Psoas muscle (tissue), 8 donors: ENCODE data around the gene ANGPTL1. TPM values are rescaled to one million over a fixed set of nuclear protein-coding genes. Genes with fewer than 3 reads are reported as not detected.

Experiments
- ATAC-seq, 4 donors: fragments of 200-7000 bp; cut with Tn5 transposase; one replicate each; pipeline ENCODE4 v1.9.1; 2020; ENCODE audit warnings: moderate library complexity in 3 of 4, mild to moderate bottlenecking in 2 of 4
- DNase-seq, 2 donors: peaks; one replicate each; pipeline ENCODE4 v3.0.0-alpha.2; 2020
- H3K27ac ChIP-seq: fragments of 200-600 bp; one replicate; pipeline ENCODE4 v1.8.0; 2022
- H3K27me3 ChIP-seq, 3 donors: fragments of 200-600 bp in 1 of 3; one replicate each; pipeline versions ENCODE4 v1.6.1 to v1.8.0; 2013 to 2022; ENCODE audit warnings: low read length in 2 of 3, mild to moderate bottlenecking in 2 of 3, moderate library complexity in 1 of 3; ENCODE audit not compliant: insufficient read depth in 3 of 3
- H3K36me3 ChIP-seq, 2 donors: fragments of 200-600 bp in 1 of 2; one replicate each; pipeline versions ENCODE4 v1.6.1 to v1.8.0; 2013 to 2022; ENCODE audit warnings: low read depth in 1 of 2, mild to moderate bottlenecking in 1 of 2, moderate library complexity in 1 of 2; ENCODE audit not compliant: insufficient read depth in 1 of 2
- H3K4me1 ChIP-seq: fragments of 200-600 bp; one replicate; pipeline ENCODE4 v1.8.0; 2022
- H3K4me3 ChIP-seq: fragments of 200-600 bp; one replicate; pipeline ENCODE4 v1.8.0; 2022; ENCODE audit warnings: mild to moderate bottlenecking
- H3K9me3 ChIP-seq: fragments of 200-600 bp; one replicate; pipeline ENCODE4 v1.8.0; 2022
- WGBS, 3 donors: extraction: QIAGEN DNeasy Blood & Tissue Kit; methylation state at CpG; one replicate each; pipeline versions ENCODE4 v1.1.6 to v1.1.7; 2013; 5-methylcytosine and 5-hydroxymethylcytosine counted together
- intact Hi-C, 2 donors: fragments of 100-400 bp; cut with DNase I; formaldehyde crosslinking; loops; one replicate each; pipeline versions ENCODE4 v1.11.0 to v1.14.2; 2022
- polyA plus RNA-seq, 3 donors: library from polyadenylated mRNA; stranded (reverse); fragments of 200-250 nt; gene quantifications; one replicate each; pipeline ENCODE4 v1.2.3, GENCODE V29; 2013
- total RNA-seq, 4 donors: library from RNA; stranded (reverse); fragmentation: NEBNext Ultra II Directional in 2 of 4; extraction: Animal tissue kit (Norgen Biotek cat#: 25700) in 2 of 4; gene quantifications; one replicate each; pipeline versions ENCODE4 v1.2.1 to v1.2.4, GENCODE V29; 2021 to 2023
- TF ChIP-seq, protein P1 (sequence below): fragments of 200-600 bp; IDR thresholded peaks from one replicate; pipeline ENCODE4 v1.8.0; 2022; ENCODE audit warnings: antibody characterized with exemption
- donor health status: healthy with polysubstance abuse.
- donor health status: DM: no; HTN: no; CAD: no; lungs with moderate emphysema.
- donor health status: Bipolar disorder and iron deficiency.
- donor health status: healthy.
- donor health status: DM: yes; HTN: yes; CAD: no.
- donor health status: DM: no; HTN: no; CAD: no.
- donor health status: DM: no; HTN: no; CAD: no.
- donor health status: DM: yes; HTN: yes; CAD: no.

The ANGPTL1 gene
- total and polyA plus RNA-seq, 7 donors: 12.9 to 52.4 (median 40.7) TPM

DNA sequence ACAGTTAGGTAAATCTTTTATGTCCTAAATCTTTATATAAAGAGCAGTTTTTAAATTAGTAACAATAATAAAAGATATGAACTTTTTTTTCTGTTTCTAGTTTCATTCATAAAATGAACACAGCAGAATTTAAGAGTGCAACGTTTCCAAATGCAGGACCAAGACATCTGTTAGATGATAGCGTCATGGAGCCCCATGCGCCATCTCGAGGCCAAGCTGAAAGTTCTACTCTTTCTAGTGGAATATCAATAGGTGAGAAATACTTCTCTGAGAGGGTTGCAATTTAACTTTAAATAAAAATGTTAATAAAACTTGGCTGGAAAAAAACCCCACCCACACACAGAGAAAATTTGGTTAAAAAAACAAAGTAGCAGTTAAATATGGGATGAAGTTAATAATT lies 15.0 kb upstream of the ANGPTL1 start:
- Histone ChIP-seq H3K4me3 (no peak overlapping the region), H3K36me3 (peaks cover 2 to 4% of the 10 kb centered on the region in 2 donors), H3K27me3 (no peaks in the 10 kb centered on the region), H3K4me1 (no peaks in the 10 kb centered on the region), H3K27ac (no peak overlapping the region), H3K9me3 (no peaks in the 10 kb centered on the region)
- intact Hi-C loops: no loop called here
- no peak for DNase-seq
- ATAC-seq: no peak
- 83 to 90% (median 87%) methylated on average over 4 of the region's 4 CpGs for WGBS, 3 donors
- TF ChIP-seq, protein P1, sequence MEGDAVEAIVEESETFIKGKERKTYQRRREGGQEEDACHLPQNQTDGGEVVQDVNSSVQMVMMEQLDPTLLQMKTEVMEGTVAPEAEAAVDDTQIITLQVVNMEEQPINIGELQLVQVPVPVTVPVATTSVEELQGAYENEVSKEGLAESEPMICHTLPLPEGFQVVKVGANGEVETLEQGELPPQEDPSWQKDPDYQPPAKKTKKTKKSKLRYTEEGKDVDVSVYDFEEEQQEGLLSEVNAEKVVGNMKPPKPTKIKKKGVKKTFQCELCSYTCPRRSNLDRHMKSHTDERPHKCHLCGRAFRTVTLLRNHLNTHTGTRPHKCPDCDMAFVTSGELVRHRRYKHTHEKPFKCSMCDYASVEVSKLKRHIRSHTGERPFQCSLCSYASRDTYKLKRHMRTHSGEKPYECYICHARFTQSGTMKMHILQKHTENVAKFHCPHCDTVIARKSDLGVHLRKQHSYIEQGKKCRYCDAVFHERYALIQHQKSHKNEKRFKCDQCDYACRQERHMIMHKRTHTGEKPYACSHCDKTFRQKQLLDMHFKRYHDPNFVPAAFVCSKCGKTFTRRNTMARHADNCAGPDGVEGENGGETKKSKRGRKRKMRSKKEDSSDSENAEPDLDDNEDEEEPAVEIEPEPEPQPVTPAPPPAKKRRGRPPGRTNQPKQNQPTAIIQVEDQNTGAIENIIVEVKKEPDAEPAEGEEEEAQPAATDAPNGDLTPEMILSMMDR: no peak

DNA sequence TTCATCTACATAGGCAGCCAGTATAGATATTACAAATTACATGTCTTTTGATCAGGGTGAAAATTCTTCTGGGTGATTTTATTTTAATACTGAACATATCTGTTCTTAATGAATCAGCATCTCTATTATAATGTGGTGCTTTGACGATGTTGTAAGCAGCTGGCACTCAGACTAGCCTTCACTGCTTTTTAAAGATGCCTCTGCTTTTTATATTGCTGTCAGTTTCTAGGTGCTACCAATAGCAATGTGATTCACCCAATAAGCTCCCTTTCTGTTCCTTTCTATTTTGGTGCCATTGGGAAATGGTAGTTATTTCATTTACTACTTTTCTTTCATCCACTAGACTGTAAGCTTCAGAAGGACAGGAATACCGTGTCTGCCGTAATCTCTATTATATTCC lies 11.1 kb upstream of the ANGPTL1 start:
- ATAC-seq (peak; percentile 36 to 98 (median 90)), DNase-seq (no peak)
- TF ChIP-seq, protein P1: no peak
- intact Hi-C loops: no loop called here
- WGBS, 3 donors: 75 to 88% (median 79%) methylated on average over 3 of the region's 3 CpGs
- no peaks in the 10 kb centered on the region for H3K4me1 ChIP-seq
- H3K4me3 ChIP-seq: no peak overlapping the region
- peaks cover 2 to 4% of the 10 kb centered on the region in 2 donors for H3K36me3 ChIP-seq
- H3K9me3 ChIP-seq: no peaks in the 10 kb centered on the region
- no peaks in the 10 kb centered on the region for H3K27me3 ChIP-seq
- no peak overlapping the region for H3K27ac ChIP-seq

DNA sequence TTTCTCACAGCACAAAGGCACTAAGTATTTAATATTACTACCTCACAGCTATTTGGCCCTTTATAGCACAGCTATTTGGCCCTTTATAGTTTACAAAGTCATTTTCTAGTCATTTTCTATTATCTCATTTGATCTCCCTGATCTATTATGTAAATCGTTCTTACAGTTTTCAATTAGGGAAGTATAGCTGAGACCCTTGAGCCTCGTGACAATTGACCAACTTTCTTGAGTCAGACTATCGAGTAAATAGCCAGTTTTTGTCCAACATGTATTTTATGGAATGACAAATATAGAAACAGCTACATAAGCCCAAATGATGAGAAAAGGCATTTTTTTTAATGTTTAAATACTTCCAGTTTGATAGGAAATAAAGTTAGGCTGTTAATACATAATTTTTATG lies 7.0 kb upstream of the ANGPTL1 start:
- no peak overlapping the region for H3K27ac ChIP-seq

DNA sequence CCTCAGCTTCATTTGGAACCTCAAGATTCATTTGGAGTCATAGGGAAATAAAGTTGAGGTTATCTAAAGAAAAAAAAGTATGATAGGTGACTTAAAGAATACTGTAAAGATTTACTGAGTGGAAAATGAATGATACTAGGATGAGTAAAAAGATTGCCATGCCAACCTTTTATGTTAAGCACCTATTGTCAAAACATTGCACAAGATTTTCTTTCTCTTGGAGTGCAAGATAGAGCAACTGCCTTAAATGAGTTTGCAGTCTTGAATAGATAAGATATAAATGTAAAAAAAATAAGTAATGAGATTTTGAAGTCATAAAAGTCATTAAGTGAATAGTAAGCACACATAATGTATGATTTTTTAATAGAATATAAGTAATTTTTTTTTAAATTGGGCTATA lies 5.1 kb upstream of the ANGPTL1 start:
- H3K4me1 ChIP-seq: no peaks in the 10 kb centered on the region
- intact Hi-C loops: no loop called here
- no peaks in the 10 kb centered on the region for H3K36me3 ChIP-seq
- DNase-seq: no peak
- H3K27me3 ChIP-seq: no peaks in the 10 kb centered on the region
- H3K27ac ChIP-seq: no peak overlapping the region
- TF ChIP-seq, protein P1: no peak
- H3K4me3 ChIP-seq: no peak overlapping the region
- ATAC-seq: no peak
- H3K9me3 ChIP-seq: no peaks in the 10 kb centered on the region

More for the DNA sequence above, 7.0 kb upstream of the ANGPTL1 start:
- ATAC-seq (no peak), DNase-seq (no peak)
- Histone ChIP-seq H3K27me3 (no peaks in the 10 kb centered on the region), H3K36me3 (no peaks in the 10 kb centered on the region), H3K9me3 (no peaks in the 10 kb centered on the region), H3K4me1 (no peaks in the 10 kb centered on the region), H3K4me3 (no peak overlapping the region)
- intact Hi-C loops: no loop called here
- TF ChIP-seq, protein P1: no peak
- 88 to 96% (median 92%) methylated on average over 3 of the region's 3 CpGs for WGBS, 3 donors

DNA sequence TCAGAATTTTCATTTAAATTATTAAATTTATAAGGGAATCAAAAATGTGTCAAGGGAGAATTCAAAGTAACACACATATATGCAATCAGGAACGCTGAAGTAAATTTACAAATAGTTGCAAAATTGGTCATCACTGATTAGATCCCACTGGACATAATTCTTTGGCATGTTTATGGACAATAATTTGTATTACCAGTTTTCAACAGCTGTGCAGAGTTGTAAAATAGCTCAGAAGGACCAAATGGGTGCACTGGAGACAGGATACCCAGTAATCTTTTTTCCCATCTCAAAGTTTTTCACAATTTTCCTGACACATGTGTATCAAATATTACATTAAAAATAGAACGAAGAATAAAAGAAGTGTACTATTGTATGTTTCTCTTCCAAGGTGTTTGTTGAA lies 4.1 kb upstream of the ANGPTL1 start:
- Histone ChIP-seq H3K4me1 (no peaks in the 10 kb centered on the region), H3K27ac (no peak overlapping the region), H3K36me3 (no peaks in the 10 kb centered on the region), H3K4me3 (no peak overlapping the region), H3K27me3 (no peaks in the 10 kb centered on the region), H3K9me3 (no peaks in the 10 kb centered on the region)
- intact Hi-C loops: no loop called here
- TF ChIP-seq, protein P1: no peak
- DNase-seq: no peak
- no peak for ATAC-seq
- 49 to 73% (median 59%) methylated on average over 2 of the region's 2 CpGs for WGBS, 3 donors
